Germinal center (tissue), 1 donor: ENCODE measurements around the gene AKAP9.
"Not testable (repeated sequence)": the region's sequence is repeated elsewhere in the genome, so short reads cannot be mapped to it uniquely, and the experiment has no call there.

Experiments used
- DNase-seq: peaks from one replicate; pipeline ENCODE4 v3.0.0; 2012; ENCODE audit warnings: mixed read lengths, low spot score

Gene AKAP9

GRCh38 chr7:92134271-92135051 is 193.8 kb downstream of the AKAP9 start, which contains the start of gene CYP51A1:
CYP51A1 (minus strand) TSS chr7:92134477; CDS start chr7:92134364, 113 bp downstream.
- peak; percentile 94 for DNase-seq

DNA sequence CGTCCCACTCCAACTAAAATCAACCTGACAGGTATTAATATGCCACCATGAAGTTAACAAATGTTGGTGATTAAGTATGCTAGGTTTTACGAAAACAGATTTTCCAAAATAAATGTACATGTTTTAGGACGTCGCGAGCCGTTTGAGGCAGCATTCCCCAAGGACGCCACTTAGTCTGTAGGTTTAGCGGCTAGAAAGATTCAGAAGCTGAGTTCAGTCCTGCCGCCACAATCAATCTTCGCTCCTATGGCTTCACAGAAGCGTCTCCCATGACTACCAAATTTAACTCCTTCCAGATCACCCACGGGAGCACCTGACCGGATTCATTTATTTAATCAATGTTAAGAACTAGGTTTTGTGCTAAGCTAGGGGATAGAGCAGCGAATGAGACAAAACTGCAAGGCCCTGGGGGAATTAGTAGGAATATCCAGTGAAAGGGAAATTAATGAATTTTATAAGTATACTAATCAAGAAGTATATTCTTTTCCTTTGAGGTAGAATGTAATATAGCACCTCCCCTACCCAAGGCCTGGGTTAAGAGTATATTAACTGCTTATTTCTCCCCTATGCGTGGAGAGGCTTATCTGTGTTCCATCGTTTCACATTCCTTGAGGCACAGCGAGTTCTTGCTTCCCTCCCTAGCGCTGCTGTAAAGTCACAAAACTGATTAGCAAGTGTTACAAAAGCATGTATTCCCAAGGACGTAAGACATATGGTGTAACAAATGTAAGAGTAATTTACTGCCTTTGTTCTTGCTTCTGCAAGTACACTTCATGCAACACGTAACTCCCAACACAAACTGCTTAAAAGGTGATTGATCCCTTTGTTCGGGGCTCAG is 194.6 kb downstream of the AKAP9 start:
- peak; percentile 3 for DNase-seq

DNA sequence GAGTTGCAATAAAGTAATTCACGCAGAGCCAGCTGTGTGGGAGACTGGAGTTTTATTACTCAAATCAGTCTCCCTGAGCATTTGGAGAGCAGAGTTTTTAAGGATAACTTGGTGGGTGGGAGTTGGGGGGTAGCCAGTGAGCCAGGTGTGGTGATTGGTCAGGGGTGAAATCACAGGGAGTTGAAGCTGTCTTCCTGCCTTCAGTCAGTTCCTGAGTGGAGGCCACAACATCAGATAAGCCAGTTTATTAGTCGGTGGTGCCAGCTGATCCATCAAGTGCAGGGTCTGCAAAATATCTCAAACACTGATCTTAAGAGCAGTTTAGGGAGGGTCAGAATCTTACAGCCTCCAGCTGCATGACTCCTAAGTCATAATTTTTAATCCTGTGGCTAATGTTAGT is 196.9 kb downstream of the AKAP9 start:
- DNase-seq, result no peak

- DNase-seq, result no peak
Observed at GRCh38 chr7:92141161-92141560, 200.5 kb downstream of the AKAP9 start.

DNA sequence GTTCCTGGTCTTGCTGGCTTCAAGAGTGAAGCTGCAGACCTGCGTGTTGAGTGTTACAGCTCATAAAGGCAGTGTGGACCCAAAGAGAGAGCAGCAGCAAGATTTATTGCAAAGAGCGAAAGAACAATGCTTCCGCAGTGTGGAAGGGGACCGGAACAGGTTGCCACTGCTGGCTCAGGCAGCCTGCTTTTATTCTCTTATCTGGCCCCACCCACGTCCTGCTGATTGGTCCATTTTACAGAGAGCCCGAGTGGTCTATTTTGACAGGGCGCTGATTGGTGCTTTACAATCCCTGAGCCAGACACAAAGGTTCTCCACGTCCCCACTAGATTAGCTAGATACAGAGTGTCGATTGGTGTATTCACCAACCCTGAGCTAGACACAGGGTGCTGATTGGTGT is 202.1 kb downstream of the AKAP9 start:
- not testable (repeated sequence) for DNase-seq

DNA sequence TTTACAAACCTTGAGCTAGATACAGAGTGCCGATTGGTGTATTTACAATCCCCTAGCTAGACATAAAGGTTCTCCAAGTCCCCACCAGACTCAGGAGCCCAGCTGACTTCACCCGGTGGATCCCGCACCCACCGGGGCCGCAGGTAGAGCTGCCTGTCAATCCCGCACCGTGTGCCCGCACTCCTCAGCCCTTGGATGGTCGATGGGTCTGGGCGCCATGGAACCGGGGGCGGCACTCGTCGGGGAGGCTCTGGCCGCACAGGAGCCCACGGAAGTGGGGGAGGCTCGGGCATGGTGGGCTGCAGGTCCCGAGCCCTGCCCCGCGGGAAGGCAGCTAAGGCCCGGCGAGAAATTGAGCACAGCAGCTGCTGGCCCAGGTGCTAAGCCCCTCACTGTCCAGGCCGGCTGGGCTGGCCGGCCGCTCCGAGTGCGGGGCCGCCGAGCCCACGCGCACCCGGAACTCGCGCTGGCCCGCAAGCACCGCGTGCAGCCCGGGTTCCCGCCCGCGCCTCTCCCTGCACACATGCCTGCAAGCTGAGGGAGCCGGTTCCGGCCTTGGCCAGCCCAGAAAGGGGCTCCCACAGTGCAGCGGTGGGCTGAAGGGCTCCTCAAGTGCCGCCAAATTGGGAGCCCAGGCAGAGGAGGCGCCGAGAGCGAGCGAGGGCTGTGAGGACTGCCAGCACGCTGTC is 202.7 kb downstream of the AKAP9 start:
- DNase-seq, result not testable (repeated sequence)

DNA sequence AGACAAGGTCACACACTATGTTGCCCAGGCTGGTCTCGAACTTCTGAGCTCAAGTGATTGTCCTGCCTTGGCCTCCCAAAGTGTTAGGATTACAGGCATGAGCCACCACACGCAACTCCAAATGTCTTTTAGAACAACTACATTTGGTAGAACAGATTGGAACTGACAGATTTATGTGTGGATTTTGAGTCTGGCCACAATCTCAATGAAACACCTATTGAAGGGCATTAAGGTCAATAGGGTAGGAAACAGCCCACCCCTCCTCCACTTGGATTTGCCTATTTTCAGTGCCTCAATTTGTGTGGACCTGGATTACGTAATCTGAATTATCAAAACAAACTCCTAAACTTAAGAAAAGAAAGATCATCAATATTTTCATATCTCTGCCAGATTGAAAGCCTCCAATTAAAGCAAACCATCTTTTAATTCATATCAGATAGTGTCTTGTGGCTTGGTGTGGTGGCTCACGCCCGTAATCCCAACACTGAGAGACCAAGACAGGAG is 209.1 kb downstream of the AKAP9 start:
- DNase-seq, result no peak

DNA sequence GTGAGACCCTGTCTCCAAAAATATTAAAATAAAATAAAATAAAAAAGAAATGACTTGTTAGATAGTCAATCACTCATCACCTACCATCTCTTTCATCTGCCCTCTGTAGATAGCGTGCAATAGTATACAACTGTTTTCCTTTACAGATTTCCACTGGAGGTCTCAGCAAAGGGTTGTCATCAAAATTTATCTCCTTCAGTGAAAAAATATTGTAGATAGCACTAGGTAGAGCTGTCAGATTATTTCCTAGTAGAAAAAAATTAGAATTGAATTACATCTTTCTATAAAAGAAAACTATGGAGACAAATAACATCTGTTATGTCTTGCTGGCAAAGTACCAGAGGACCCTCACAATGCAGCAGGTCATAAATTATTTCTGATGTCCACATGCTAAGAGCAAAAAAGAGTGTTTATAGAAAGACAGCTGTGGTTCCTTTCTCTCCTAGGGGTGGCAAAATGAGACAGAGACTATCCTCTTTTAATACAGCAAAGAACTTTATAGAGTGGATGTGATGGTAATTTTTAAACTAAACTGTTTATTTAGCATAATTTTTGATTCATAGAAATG is 209.9 kb downstream of the AKAP9 start:
- DNase-seq, result no peak

DNA sequence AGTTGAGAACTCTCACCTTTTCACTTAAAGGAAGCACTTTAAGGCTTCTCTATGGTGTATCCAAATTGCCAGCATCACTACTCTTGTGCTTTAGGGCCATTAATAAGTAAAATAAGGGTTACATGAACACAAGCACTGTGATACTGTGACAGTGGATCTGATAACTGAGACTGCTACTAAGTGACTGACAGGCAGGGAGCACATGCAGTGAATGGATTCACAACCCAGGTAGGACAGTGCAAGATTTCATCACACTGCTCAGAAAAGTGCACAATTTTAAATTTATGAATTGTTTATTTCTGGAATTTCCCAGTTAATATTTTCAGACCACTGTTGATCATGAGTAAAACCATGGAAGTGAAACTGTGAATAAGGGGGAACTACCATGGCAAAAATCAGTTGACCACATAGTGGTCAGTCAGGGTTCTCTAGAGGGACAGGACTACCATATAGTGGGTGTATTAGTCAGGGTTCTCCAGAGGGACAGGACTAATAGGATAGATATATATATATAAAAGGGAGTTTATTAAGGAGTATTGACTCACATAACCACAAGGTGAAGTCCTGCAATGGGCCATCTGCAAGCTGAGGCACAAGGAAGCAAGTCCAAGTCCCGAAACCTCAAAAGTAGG is 214.6 kb downstream of the AKAP9 start:
- DNase-seq, result no peak

DNA sequence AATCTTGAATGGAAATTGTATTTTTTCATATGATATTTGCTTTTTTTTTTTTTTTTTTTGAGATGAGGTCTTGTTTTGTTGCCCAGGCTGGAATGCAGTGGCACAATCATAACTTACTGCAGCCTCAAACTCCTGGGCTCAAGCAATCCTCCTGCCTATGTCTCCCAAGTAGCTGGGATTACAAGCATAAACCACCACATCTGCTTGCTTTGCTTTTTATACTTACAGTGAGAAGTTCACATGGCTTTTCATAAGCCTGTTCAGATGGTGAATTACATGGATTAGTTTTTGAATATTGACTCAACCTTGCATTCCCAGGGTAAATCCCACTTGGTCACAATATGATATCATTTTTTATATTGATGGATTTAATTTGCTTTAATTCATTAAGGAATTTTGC is 216.3 kb downstream of the AKAP9 start:
- DNase-seq, result no peak

GRCh38 chr7:92158660-92159575 is 218.3 kb downstream of the AKAP9 start:
- DNase-seq, result no peak
